T follicular helper cell (primary cell): Measurements from ENCODE around the gene BRAF.
"Not testable (repeated sequence)": the region's sequence is repeated elsewhere in the genome, so short reads cannot be mapped to it uniquely, and the experiment has no call there.

Experiments
- DNase-seq: peaks from one replicate; pipeline ENCODE4 v3.0.0-alpha.2; 2020; ENCODE audit warnings: low read depth

Gene BRAF

DNA sequence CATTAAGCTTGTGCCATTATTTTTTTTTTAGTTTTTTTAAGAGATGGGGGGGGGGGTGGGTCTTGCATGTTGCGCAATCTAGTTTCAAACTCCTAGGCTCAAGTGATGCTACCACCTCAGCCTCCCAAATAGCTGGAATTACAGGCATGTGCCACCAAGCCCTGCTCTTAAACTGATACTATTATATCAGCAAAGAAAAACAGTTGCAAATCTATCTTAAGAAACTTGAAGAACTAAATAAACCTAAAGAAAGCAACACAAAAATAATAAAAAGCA, 47.5 kb downstream of the BRAF start:
- DNase-seq = no peak

DNA sequence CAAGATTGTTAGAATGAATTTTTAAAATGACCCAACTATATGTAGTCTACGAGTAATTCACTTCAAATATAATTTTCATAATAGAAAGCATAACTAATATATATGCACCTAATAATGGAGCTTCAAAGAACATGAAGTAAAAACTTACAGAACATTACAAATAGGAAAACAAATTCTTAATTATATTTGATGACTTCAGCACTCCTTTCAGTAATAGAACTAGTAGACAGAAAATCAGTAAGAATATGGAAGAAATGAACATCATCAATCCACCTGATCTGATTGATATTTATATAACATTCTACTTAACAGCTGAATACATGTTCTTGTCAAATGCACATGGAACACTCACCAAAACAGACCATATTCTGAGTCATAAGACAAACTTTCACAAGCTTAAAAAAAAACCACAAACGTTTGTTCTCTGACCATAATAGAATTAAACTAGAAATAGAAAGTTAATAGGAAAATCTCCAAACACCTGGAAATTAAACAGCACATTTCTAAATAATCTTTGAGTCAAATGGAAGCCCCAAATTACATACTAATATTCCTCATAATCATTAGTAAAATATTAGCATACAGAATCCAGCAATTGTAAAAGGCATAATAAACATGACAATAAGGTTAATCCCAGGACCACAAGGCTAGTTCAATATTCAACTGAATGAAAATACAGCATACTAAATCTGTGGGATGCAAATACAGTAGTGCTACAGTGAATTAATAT, 48.0 kb downstream of the BRAF start:
- DNase-seq = no peak

DNA sequence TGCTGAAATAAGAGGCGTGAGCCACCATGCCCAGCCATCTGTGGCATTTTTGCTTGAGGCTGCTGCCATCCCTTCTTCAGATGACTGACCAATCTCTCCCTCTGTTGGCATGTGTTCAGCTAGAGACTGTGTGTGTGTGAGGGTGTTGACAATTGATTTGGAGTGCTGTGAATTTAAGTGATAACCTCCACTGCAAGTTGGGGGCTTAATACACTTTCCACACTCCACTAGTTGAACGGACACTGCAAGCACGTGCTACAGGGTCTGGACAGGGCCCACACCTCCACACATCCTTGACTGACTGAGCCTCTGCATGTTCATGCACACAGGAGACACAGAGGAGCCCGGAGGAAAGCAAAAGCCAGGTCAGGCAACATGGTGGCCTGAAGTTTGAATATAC, 51.3 kb downstream of the BRAF start:
- no peak for DNase-seq

DNA sequence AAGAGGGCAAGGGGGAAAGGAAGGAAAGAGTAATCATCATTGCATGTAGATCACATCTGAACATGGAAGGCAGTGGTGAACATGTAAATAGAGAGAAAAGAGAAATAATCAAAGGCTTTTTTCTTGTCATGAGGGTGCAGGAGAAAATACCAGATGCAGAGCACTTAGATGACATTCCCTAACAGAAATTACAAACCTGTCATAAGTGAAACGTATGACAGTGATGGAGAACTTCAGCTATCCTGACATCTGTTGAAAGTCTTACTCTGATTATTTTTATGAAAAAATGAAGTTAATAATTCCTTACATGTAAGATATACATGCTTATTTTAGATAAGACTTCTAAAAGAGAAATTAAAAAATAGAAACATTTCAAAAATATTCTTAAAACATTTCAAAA, 54.7 kb downstream of the BRAF start:
- DNase-seq = no peak

DNA sequence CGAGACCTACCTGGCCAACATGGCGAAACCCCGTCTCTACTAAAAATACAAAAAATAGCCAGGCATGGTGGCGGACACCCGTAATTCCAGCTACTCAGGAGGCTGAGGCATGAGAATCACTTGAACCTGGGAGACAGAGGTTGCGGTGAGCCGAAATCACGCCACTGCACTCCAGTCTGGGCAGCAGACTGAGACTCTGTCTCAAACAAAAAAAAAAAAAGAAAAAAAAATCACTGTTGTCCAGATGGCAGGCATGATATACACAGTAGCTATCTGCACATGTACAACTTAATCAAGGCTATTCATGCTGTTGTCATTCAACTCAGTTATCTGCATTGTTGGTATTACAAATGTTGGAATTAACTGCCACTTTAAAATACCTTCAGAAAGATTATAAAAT, 55.3 kb downstream of the BRAF start:
- DNase-seq = no peak

DNA sequence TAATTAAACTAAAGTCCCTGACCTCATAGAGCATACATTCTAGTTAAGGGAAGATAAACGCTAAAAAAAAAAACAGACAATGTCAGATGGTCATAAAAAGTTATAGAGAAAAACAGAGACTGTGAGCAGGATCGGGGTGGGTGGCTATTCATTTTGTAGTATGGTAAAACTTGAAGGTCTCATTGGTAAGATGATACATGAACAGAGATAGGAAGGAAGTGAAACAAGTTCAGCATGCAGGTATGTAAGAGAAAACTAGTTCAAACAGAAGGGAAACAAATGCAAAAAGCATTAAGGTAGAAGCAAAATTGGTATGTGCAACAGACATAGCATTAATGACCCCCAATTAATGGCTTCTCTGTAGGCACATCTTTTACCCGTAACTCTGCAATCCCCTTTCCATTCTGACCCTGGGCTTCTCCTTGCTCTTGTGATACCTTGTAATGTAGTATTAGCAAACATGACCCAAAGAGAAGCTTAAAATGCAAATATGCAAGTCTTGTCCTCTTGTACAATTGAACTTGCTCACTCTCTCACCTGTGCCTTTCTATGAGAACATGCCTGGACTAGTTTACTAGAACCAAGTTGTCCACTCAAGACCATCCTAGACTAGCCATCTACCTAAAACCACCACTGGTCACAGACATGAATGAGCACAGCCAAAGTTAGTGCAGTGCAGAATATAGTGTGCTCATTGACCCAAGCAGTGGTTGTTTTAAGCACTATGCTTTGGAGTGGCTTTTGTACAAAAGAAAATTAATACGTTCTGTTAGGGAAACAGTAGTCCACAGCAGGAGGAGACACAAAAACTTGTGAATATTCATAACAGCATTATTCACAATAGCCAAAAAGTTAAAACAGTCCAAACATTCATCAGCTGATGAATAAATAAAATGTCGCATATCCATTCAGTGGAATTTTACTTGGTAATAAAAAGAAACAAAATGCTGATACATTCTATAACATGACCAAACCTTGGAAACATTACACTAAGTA, 57.0 kb downstream of the BRAF start:
- no peak for DNase-seq

DNA sequence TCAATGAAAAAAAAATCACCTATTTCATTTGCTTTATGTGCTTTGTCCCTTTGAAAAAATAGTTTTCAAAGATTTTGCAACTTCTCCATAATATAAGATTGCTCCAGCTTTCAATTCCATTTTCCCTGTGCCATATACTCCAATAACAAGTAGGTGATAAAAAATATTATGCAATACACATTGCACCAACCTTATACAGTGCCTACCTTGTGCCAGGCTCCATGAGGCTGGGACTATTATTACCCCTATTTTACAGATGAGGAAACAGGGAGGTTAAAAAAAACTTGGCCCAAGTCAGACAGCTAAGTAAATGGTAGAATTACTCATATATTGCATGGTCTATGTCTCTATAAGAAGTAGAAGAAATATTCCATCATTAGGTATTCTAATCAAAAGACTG, 57.8 kb downstream of the BRAF start:
- DNase-seq = no peak

DNA sequence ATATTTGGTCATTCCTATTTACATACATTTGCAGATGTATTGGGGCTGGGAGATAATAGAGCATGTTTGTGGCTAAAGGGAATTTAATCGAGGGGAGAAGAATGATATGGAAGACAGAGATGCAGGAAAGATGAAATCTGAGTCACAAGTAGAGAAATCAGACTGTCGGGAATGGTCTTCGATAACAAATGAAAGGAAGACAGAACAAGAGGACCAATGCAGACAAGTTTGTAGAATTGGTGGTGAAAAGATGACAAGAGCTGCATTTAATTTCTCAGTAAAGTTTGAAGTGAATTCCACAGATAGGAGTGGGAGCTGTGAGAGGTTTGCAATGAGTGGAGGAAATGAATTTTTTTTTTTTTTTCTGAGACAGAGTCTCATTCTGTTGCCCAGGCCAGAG, 60.0 kb downstream of the BRAF start:
- no peak for DNase-seq

DNA sequence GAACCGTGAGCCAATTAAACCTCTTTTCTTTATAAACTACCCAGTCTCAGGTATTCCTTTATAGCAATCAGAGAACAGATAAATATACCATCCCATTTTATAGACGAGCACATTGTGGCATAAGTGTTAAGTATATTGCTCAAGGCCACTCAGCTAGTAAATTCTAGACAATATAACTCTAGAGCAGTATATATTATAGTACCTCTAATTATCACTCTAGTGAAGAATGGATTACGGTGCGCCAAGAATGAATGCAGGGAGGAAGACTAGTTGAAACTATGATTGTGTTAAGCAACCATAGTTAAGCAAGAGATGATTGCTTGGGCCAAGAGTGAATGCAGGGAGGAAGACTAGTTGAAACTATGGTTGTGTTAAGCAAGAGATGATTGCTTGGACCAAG, 60.9 kb downstream of the BRAF start:
- no peak for DNase-seq

DNA sequence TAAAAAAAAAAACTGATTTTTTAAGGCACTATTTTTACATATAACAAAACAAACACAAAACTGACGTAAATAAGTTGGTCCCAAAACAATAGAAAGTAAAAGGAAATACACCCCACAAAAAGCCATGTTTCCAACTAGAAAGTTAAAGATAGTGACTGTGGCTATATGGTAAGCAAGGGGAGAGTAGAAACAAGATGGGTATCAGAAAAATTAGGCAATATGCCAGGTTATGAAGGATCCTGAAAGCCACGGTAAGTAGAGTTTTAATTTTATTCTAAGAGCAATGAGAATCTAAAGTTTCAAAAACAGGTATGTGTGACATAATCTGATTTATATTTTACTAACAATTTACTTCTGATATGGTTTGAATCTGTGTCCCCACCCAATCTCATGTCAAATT, 61.5 kb downstream of the BRAF start:
- DNase-seq = no peak

DNA sequence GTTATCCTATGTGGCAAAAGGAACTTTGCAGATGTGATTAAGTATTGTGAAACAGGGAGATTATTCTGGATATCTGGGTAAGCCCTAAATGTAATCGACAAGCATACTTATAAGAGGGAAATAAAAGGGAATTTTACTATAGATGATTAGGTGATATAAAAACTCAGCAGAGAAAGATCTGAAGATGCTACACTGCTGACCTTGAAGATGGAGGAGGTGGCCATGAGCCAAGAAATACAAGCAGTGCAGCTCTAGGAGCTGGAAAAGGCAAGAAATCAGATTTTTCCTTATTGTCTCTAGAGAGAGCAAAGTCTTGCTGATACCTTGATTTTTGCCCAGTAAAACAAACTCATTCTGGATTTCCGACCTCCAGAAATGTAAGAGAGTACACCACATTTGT, 67.7 kb downstream of the BRAF start:
- DNase-seq = no peak

DNA sequence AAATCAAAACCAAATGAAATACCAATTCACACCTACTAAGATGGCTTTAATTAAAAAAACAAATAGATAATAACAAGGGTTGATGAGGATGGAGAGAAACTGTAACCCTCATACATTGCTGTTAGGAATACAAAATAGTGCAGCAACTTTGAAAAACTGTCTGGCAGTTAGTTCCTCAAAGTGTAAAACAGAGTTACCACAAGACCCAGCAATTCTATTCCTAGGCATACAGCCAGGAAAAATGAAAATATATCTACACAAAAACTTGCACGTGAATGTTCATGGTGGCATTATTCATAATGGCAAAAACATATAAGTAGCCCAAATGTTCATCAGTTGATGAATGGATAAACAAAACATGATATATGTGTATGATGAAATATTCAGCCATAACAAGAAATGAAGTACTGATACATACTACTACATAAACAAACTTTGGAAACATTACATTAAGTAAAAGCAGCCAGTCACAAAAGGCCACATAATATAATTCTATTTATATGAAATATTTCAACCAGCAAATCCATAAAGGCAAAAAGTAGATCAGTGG, 83.5 kb downstream of the BRAF start:
- no peak for DNase-seq

DNA sequence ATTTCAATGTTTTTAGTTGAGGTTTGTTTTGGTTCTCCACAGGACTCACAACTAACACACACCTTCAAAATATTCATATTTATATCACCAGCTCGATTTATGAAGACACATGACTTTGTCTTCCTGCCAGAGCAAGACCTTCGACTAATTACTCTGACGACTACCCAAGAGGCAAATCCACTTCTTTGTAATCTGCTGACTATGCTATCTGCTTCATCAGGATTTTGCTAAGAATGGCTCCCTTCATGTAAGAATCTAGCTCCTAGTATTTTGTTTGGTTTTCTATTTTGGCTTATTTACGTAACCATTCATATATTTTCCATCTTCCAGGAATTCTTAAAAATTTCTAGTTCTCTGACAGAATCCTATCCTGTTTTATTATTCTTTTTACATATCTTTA, 93.0 kb downstream of the BRAF start:
- no peak for DNase-seq

DNA sequence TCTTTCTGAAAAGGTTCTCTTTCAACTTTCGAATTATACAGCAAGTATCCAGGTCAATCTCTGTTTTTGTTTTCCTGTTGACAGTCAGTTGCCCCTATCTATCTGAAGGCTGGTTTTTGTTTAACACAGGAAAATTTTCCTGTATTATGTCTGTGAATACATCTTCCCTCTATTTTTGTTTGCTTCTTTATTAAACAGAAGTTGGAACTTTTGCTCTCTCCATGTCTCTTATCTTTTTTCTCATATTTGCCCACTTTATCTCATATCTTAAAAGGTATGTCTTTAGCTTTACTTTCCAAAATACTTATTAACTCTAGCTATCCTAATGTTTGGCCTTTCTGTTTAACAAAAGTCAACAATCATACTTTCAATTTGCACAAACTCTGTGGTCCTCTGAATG, 95.0 kb downstream of the BRAF start:
- DNase-seq = no peak

DNA sequence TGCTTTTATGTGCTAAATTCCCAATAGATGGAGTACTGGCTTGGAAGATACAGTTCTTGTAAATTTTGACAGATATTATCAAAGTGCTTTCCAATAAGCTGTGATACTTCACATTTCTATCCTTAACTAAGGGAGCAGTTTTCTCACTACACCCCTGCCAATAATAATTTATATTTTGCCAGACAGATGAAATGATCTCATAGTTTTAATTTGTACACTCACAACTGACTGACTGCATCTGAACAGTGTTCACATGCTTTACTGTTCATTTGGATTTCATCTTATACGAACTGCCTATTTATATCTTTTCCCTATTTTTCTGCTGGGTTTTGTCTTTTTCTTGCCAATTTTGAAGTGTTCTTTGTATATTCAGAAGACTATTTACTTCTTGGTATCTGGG, 96.0 kb downstream of the BRAF start:
- DNase-seq = no peak

DNA sequence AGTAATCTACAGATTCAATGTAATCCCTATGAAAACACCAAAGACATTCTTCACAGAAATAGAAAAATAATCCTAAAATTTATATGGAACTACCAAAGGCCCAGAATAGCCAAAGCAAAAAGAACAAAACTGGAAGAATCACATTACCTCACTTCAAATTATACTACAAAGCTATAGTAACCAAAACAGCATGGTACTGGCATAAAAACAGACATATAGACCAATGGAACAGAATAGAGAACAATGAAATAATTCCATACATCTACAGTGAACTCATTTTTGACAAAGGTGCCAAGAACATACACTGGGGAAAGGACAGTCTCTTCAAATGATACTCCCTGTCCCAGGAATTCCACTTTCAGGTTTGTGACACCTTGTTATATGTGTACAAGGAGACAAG, 107.3 kb downstream of the BRAF start:
- DNase-seq = not testable (repeated sequence)

DNA sequence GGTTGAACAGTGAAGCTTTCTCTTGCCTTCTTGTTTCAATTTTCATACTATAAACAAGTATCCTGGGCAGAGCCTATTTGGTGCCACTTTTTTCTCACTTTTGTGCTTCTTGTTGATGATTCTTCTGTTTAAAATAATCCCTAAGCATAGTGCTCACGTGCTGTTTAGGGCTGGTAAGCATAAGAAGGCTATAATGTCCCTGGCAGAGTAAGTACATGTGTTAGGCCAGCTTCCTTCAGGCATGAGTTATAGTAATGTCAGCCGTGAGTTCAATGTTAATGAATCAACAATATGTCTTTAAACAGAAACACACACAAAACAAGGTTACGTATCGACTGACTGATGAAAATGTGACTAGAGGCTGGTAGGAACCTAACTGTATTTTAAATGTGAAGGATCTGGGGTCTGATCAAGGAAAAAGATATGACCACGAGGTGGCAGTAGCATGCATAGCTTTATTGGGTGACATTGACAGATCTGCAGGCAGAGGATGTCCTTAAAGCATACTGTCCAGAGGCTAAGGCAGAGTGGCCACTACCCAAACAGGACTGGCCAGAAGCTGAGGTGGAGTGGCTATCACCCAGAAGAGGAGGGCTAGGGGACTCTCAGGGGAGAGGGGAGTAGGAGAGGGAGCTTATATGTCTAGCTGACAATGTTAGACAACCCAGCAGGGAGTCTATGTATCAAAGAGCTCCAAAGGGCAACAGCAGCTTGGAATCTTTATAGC, 113.7 kb downstream of the BRAF start:
- DNase-seq = peak; percentile 45

DNA sequence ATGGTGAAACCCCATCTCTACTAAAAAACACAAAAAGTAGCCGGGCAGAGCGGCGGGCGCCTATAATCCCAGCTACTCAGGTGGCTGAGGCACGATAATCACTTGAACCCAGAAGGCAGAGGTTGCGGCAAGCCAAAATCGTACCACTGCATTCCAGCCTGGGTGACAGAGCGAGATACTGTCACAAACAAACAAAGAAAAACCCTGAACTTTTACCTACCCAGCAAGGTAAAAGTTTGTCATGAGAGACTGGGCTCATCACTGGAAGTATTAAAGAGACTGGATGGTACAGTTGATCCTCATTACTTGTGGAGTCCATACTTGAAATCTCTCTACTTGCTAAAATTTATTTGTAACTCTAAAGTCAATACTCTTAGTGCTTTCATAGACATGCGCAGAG, 114.3 kb downstream of the BRAF start:
- DNase-seq = no peak

DNA sequence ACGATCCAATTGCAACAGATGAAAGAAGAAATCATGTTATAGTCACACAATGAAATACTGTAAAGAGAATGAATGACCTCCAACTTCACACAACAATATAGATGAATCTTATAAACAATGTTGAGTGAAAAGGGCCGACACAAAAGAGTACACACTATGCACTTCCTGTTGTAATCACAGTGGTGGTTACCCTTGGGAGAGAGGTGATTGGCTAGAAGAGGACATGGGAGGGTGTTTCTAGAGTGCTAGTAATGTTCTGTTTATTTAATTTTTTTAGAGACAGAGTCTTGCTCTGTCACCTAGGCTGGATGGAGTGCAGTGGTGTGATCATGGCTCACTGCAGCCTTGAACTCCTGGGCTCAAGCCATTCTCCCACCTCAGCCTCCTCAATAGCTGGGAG, 145.8 kb downstream of the BRAF start:
- no peak for DNase-seq

DNA sequence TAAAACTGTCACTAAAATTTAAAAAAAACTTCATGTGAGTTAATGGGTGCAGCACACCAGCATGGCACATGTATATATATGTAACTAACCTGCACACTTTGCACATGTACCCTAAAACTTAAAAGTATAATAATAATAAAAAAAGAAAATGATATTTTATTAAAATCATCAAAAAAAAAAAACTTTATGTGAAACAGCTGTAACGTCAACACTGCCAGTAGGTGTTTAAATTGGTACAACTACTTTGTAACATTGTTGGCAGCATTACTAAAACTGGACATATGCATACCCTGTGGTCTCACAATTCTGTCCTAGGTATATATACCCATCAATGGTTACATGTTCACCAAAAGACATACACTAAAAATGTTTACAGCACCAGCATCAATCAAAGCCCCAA, 146.2 kb downstream of the BRAF start:
- no peak for DNase-seq

DNA sequence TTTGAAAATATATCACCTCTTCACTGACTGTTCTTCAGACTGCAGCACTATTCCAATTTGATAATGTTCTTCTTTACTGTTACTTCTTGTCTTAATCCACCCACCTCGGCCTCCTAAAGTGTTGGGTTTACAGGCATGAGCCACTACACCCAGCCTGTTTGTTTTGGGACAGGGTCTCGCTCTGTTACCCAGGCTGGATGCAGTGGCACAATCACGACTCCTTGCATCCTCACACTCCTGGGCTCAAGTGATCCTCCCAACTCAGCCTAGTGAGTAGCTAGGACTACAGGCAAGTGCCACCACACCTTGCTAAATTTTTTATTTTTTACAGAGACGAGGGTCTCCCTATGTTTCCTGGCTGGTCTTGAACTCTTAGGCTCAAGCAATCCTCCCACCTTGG, 150.4 kb downstream of the BRAF start:
- DNase-seq = no peak

DNA sequence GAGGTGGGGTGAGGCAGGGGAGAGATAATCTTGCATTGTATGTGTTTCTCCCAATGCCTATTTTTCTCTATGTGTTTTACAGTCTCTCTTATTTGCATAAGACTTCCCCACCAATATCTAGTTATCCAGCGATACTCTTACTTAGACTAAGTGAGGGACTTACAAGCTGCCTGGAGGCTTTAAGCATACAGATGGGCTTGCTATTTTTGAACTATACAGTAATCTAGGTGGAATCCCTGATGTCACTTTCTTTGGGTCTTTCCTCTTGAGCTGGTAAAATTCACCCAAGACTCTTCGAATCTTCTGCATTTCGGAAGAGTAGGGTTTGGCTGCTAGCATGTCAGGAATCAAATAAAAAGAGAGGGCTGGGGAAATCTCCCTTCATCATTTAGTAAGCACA, 151.6 kb downstream of the BRAF start:
- DNase-seq = no peak

DNA sequence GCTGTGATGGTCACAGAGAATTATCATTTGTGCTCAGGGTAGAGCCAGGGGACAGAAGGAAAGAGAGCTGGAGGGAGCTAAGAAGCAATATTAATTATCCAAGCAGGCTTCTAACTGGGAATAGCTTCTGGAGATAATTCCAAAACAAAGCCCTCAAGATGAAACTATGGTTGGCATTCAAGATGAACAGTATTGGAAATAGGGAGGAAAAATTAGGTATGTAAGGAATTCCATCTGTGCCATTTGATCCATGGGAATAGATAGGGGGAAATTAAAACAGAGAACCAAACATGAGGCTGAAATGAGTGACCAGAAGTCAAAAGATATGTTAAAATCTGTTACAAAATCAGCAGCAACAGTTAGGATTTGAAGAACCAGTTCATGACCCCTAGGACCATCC, 152.9 kb downstream of the BRAF start:
- no peak for DNase-seq
